Epithelial cell of proximal tubule (primary cell): Measurements from ENCODE around the gene CAMK1G. TPM values are rescaled to one million over a fixed set of nuclear protein-coding genes. Genes with fewer than 3 reads are reported as not detected.

Experiments used
- DNase-seq: peaks from one replicate; pipeline ENCODE4 v3.0.0-alpha.2; 2011; ENCODE audit warnings: low read depth
- H3K4me3 ChIP-seq: 2 replicates; pipeline ENCODE4 v1.5.1; 2011; ENCODE audit warnings: low read depth, mild to moderate bottlenecking, low read length
- CTCF ChIP-seq: conservative IDR thresholded peaks from 2 replicates; pipeline ENCODE4 v1.5.1; 2012; ENCODE audit warnings: low read depth, mild to moderate bottlenecking, low read length
- total RNA-seq: library from RNA; depleted of rRNA; stranded (reverse); fragments of >200 nt; gene quantifications from 2 replicates; pipeline ENCODE4 v1.2.3, GENCODE V29; 2015

The CAMK1G gene
- total RNA-seq, 1 donor from 2014 or later, result 0.23 TPM

DNA sequence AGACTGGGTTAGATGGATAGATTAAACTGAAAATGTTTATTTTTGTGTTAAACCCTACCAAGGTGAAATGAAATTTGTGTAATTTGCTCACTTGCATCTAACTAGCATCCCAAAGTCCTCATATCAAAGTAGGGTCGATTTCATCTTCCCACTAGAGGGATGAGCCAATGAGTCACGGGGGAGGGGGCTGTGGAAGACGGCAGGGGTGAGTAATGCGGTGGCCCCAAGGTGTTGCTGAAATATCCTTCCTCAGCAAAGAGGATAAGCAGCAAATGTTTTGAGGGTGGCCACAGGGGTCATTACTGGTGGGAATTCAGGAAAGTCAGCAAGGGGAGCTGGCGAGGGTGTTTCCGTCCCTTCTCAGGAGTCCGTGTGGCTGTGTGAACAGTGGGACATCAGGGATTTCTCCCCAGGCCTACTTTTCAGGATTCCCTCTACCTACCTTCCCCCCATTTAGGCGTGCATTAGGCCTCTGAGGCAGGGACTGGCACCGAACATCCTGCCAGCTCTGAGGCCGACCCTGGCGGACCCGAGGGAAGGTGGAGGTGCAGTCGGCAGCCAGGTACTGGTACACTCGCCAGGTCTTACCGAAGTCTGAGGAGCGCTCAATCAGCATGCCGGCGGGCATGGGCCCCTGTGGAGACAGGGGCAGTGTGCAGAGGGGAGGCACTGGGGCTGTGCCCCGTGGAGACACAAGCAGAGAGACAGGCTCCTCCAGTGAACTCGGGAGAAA, 50.7 kb downstream of the CAMK1G start:
- no peak overlapping the region for H3K4me3 ChIP-seq
- no peak for DNase-seq
- TF ChIP-seq CTCF, result no peak

- no peak overlapping the region for H3K4me3 ChIP-seq
- DNase-seq, result no peak
- TF ChIP-seq CTCF, result no peak
Observed at GRCh38 chr1:209635850-209636249, 52.3 kb downstream of the CAMK1G start.

GRCh38 chr1:209641832-209642172, 58.3 kb downstream of the CAMK1G start:
- DNase-seq, result no peak
- TF ChIP-seq CTCF, result no peak
- H3K4me3 ChIP-seq, result no peak overlapping the region

- no peak overlapping the region for H3K4me3 ChIP-seq
- DNase-seq, result no peak
- TF ChIP-seq CTCF, result no peak
Observed at GRCh38 chr1:209642816-209643215, 59.3 kb downstream of the CAMK1G start.

GRCh38 chr1:209643285-209644020, 59.9 kb downstream of the CAMK1G start:
- H3K4me3 ChIP-seq, result no peak overlapping the region
- TF ChIP-seq CTCF, result no peak
- no peak for DNase-seq

DNA sequence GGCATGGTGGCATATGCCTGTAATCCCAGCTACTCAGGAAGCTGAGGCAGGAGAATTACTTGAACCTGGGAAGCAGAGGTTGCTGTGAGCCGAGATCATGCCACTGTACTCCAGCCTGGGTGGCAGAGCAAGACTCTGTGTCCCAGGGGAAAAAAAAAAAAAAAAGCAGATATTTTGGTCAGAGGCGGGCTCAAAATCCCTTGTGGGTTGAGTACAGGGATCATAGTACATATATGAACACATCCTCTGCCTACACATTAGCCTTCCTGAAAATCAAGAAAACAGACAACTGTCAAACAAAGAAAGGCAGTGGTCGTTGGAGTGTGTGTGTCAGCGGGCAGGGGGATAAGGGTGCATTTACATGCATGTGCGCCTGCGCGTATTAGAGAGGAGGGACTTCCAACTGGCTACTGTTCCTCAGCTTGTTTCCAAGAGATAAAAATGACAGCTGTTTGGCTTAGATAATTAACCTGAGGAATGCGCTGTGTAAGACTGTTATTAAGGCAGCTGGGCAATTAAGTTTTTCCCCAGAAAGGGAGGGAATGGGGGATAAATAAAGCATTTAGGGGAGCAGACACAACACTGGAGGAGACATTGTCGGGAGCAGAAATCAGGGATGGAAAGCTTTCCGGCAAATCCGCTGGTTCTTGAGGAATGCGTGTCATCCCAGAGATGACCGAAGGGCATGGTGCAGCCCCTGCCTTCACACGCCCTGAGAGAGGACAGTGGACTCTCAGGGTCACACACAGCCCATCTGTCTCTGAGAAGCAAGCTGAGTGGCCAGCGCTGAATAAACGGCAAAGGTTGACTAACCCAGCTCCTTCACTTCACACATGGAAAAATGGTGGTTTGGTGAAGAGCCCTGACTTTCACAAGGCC, 62.3 kb downstream of the CAMK1G start:
- TF ChIP-seq CTCF, result no peak
- H3K4me3 ChIP-seq, result no peak overlapping the region
- DNase-seq, result no peak
